Panc1 (cell line): ENCODE data around the gene PSMA6.

ENCODE experiments used
- CTCF ChIP-seq: fragments of 450-650 bp; IDR thresholded peaks from 2 replicates; pipeline ENCODE4 v1.5.1; 2017; ENCODE audit warnings: mild to moderate bottlenecking
- POLR2AphosphoS5 ChIP-seq: IDR thresholded peaks from 2 replicates; pipeline ENCODE4 v1.6.1; 2012; ENCODE audit warnings: mild to moderate bottlenecking, low read depth, low read length, moderate library complexity
- TCF7L2 ChIP-seq: IDR thresholded peaks from 2 replicates; pipeline ENCODE4 v1.6.1; 2011; ENCODE audit warnings: mild to moderate bottlenecking, low read depth, low read length, inconsistent platforms
- TF ChIP-seq, protein P1 (sequence below), 2 experiments: IDR thresholded peaks; 2 replicates each; pipeline ENCODE4 v1.6.1; 2011 to 2012; ENCODE audit warnings: low read depth in 2 of 2, control low read depth in 1 of 2, low read length in 1 of 2, mild to moderate bottlenecking in 1 of 2, moderate library complexity in 1 of 2; ENCODE audit not compliant: insufficient read depth in 1 of 2

GRCh38 chr14:35279369-35279768, 12.8 kb upstream of the PSMA6 start:
- no peak for TF ChIP-seq CTCF
- TF ChIP-seq TCF7L2, result no peak
- no peak for TF ChIP-seq POLR2AphosphoS5
- TF ChIP-seq, protein P1, sequence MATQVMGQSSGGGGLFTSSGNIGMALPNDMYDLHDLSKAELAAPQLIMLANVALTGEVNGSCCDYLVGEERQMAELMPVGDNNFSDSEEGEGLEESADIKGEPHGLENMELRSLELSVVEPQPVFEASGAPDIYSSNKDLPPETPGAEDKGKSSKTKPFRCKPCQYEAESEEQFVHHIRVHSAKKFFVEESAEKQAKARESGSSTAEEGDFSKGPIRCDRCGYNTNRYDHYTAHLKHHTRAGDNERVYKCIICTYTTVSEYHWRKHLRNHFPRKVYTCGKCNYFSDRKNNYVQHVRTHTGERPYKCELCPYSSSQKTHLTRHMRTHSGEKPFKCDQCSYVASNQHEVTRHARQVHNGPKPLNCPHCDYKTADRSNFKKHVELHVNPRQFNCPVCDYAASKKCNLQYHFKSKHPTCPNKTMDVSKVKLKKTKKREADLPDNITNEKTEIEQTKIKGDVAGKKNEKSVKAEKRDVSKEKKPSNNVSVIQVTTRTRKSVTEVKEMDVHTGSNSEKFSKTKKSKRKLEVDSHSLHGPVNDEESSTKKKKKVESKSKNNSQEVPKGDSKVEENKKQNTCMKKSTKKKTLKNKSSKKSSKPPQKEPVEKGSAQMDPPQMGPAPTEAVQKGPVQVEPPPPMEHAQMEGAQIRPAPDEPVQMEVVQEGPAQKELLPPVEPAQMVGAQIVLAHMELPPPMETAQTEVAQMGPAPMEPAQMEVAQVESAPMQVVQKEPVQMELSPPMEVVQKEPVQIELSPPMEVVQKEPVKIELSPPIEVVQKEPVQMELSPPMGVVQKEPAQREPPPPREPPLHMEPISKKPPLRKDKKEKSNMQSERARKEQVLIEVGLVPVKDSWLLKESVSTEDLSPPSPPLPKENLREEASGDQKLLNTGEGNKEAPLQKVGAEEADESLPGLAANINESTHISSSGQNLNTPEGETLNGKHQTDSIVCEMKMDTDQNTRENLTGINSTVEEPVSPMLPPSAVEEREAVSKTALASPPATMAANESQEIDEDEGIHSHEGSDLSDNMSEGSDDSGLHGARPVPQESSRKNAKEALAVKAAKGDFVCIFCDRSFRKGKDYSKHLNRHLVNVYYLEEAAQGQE (IDR thresholded peaks at IDR 0.05; ENCODE audit: insufficient read depth in 1 of 2, low read depth in 2 of 2, low read length in 1 of 2), result no peak
